Measurements from ENCODE around the gene HTR1D. TPM values are rescaled to one million over a fixed set of nuclear protein-coding genes. Genes with fewer than 3 reads are reported as not detected.

The HTR1D gene
- total and polyA plus RNA-seq, 10 donors = 0.13 TPM; not detected in 9

DNA sequence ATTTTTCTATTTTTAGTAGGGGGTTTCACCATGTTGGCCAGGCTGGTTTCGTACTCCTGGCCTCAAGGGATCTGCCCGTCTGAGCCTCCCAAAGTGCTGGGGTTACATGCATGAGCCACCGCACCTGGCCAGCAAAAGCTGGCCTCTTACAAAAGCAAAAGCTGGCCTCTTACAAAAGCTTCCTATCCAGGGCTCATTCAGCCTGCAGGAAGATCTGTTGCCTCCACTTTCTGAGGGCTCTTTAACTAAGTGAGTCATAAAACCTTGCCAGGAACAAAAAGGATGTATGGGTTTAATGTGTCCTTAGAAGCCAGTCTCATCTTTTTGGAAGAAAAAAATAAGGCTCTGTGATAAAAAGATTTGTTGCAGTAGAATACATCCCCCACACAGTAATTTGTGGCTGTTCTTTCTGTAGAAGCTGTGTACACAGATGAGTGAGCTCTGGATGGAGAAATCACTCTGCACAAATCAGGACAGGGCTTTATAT lies 15.0 kb downstream of the HTR1D start:
- Histone ChIP-seq H3K36me3 (no peaks in the 10 kb centered on the region), H3K4me3 (no peak overlapping the region), H3K9me3 (no peaks in the 10 kb centered on the region), H3K27ac (no peak overlapping the region), H3K4me1 (no peaks in the 10 kb centered on the region), H3K27me3 (replicated peaks in 1 of 7) (peaks cover 0 to 11% (median 0%) of the 10 kb centered on the region in 7 donors)
- 43 to 51% (median 48%) methylated on average over 3 of the region's 3 CpGs for WGBS, 5 donors
- intact Hi-C loops (cut with DNase I; ENCODE audit: low total_unique reads) = no loop called here
- TF ChIP-seq, protein P1, sequence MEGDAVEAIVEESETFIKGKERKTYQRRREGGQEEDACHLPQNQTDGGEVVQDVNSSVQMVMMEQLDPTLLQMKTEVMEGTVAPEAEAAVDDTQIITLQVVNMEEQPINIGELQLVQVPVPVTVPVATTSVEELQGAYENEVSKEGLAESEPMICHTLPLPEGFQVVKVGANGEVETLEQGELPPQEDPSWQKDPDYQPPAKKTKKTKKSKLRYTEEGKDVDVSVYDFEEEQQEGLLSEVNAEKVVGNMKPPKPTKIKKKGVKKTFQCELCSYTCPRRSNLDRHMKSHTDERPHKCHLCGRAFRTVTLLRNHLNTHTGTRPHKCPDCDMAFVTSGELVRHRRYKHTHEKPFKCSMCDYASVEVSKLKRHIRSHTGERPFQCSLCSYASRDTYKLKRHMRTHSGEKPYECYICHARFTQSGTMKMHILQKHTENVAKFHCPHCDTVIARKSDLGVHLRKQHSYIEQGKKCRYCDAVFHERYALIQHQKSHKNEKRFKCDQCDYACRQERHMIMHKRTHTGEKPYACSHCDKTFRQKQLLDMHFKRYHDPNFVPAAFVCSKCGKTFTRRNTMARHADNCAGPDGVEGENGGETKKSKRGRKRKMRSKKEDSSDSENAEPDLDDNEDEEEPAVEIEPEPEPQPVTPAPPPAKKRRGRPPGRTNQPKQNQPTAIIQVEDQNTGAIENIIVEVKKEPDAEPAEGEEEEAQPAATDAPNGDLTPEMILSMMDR (IDR thresholded peaks at IDR 0.05 in 8 of 11, conservative IDR thresholded peaks at IDR 0.05 in 3 of 11) = no peak
- TF ChIP-seq POLR2A (IDR thresholded peaks at IDR 0.05) (no peak), POLR2AphosphoS5 (IDR thresholded peaks at IDR 0.05) (no peak)
- no peak for DNase-seq

DNA sequence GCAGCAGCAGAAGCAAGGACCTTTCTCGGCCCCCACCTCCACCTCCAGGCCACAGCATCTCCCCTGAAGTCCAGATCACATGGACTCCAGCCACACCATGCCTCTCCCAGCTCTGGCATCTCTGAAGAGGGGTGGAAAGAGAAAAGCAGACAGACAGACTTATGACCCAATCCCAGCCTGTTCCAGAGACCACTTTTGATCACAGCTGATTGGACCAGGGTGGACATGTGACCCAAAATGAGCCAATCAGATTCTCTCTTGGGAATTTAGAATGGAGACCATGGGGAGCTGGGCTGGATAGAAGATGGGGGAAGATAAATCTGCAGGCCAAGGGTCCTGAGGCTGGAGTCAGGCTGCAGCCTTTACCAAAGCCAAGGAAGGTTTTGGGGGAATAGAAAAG lies 16.4 kb downstream of the HTR1D start:
- H3K4me3 ChIP-seq = no peak overlapping the region
- WGBS, 5 donors = 76 to 100% (median 85%) methylated on average over 1 of the region's 1 CpG
- no peak for DNase-seq
- no peaks in the 10 kb centered on the region for H3K9me3 ChIP-seq
- no peaks in the 10 kb centered on the region for H3K36me3 ChIP-seq
- TF ChIP-seq, protein P1 (IDR thresholded peaks at IDR 0.05 in 8 of 11, conservative IDR thresholded peaks at IDR 0.05 in 3 of 11) = no peak
- TF ChIP-seq POLR2AphosphoS5 (IDR thresholded peaks at IDR 0.05) (no peak), POLR2A (IDR thresholded peaks at IDR 0.05) (no peak)
- no peaks in the 10 kb centered on the region for H3K4me1 ChIP-seq
- no peak overlapping the region for H3K27ac ChIP-seq
- H3K27me3 ChIP-seq (replicated peaks in 1 of 7) = peaks cover 0 to 10% (median 0%) of the 10 kb centered on the region in 7 donors
- intact Hi-C loops (cut with DNase I; ENCODE audit: low total_unique reads) = no loop called here

DNA sequence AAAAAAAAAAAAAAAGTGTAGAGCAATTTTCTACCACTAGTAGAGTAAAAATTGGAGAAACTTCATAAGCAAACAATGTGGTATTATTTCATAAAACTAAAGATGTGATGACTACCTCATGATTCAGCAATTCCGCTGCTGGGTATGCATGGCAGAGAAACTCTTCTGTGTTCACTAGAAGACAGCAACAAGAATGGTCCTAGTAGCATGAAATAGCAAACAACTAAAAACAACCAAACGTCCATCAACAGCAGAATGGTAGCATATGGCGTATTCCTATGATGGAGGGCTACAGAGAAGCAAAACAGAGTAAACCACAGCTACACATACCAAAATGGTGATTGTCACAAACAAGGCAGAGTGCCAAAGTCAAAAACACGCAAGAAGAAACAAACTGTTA lies 18.9 kb downstream of the HTR1D start:
- DNase-seq = no peak
- Histone ChIP-seq H3K9me3 (no peaks in the 10 kb centered on the region), H3K4me1 (no peaks in the 10 kb centered on the region), H3K27me3 (replicated peaks in 1 of 7) (peaks cover 0 to 11% (median 0%) of the 10 kb centered on the region in 7 donors), H3K4me3 (no peak overlapping the region), H3K27ac (no peak overlapping the region), H3K36me3 (no peaks in the 10 kb centered on the region)
- no peak for TF ChIP-seq POLR2A (IDR thresholded peaks at IDR 0.05)
- TF ChIP-seq POLR2AphosphoS5 (IDR thresholded peaks at IDR 0.05) = no peak
- TF ChIP-seq, protein P1 (IDR thresholded peaks at IDR 0.05 in 8 of 11, conservative IDR thresholded peaks at IDR 0.05 in 3 of 11) = no peak
- 71 to 88% (median 76%) methylated on average over 4 of the region's 4 CpGs for WGBS, 5 donors
- intact Hi-C loops (cut with DNase I; ENCODE audit: low total_unique reads) = no loop called here

DNA sequence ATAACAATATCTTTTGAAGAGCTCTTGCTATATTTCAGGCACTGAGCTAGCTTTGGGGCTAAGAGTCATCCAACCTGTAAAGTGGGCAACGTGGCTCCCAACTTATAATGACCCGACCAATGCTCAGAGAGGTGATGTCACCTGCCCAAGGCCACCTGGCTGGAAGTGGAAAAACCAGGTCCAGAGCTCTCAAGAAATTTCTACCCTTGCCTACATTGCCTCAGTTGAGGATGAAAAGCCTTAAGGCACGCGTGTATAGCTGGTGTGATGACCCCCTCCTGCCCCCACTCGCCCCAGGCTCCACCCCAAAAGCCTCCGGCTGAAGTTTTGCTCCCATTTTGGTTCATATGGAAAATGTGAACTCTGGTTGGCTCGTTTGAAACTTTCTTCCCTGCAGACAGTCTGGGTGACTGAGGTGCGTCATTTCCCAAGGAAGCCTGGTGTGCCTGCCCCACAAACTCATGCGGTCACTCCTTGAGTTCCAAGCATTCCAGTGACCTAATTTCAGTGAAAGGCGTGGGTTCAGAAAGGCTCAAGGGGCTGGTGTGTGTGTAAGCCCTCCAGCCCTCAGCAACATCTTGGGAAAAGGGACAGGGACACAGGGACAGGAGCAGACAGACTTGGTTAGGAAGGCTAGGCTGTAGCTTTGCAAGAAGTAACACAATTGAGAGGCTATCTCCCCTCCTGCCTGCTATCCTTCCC lies 20.5 kb downstream of the HTR1D start:
- H3K27ac ChIP-seq = no peak overlapping the region
- H3K4me1 ChIP-seq = no peaks in the 10 kb centered on the region
- peaks cover 0 to 11% (median 0%) of the 10 kb centered on the region in 7 donors for H3K27me3 ChIP-seq (replicated peaks in 1 of 7)
- WGBS, 5 donors = 71 to 82% (median 76%) methylated on average over 10 of the region's 10 CpGs
- no peak for TF ChIP-seq POLR2AphosphoS5 (IDR thresholded peaks at IDR 0.05)
- TF ChIP-seq, protein P1 (IDR thresholded peaks at IDR 0.05 in 8 of 11, conservative IDR thresholded peaks at IDR 0.05 in 3 of 11) = no peak
- no peak for TF ChIP-seq POLR2A (IDR thresholded peaks at IDR 0.05)
- intact Hi-C loops (cut with DNase I; ENCODE audit: low total_unique reads) = no loop called here
- H3K4me3 ChIP-seq = no peak overlapping the region
- DNase-seq = no peak
- no peaks in the 10 kb centered on the region for H3K36me3 ChIP-seq
- H3K9me3 ChIP-seq = no peaks in the 10 kb centered on the region
